Upper lobe of left lung (tissue), 6 donors: ENCODE data around the gene KDM5B. TPM values are rescaled to one million over a fixed set of nuclear protein-coding genes. Genes with fewer than 3 reads are reported as not detected.

Experiments
- ATAC-seq, 2 donors: fragments of 200-7000 bp; cut with Tn5 transposase; one replicate each; pipeline ENCODE4 v1.9.1; 2022; ENCODE audit warnings: mild to moderate bottlenecking in 2 of 2, moderate library complexity in 2 of 2; ENCODE audit not compliant: low FRiP score in 2 of 2
- DNase-seq, 2 donors: peaks; one replicate each; pipeline ENCODE4 v3.0.0-alpha.2; 2019 to 2020
- H3K27ac ChIP-seq, 4 donors: fragments of 200-600 bp; sonication (generic); one replicate each; pipeline ENCODE4 v1.5.1; 2016 to 2019
- H3K27me3 ChIP-seq, 4 donors: fragments of 200-600 bp; sonication (generic); one replicate each; pipeline ENCODE4 v1.5.1; 2017 to 2019
- H3K36me3 ChIP-seq, 4 donors: fragments of 200-600 bp; sonication (generic); one replicate each; pipeline ENCODE4 v1.5.1; 2016 to 2019
- H3K4me1 ChIP-seq, 4 donors: fragments of 200-600 bp; sonication (generic); one replicate each; pipeline ENCODE4 v1.5.1; 2018 to 2019
- H3K4me3 ChIP-seq, 4 donors: fragments of 200-600 bp; sonication (generic); one replicate each; pipeline ENCODE4 v1.5.1; 2017 to 2019; ENCODE audit warnings: mild to moderate bottlenecking in 2 of 4, moderate library complexity in 1 of 4
- H3K9me3 ChIP-seq, 4 donors: fragments of 200-600 bp; sonication (generic); one replicate each; pipeline ENCODE4 v1.5.1; 2018 to 2019
- EP300 ChIP-seq, 4 donors: sonication (generic); formaldehyde crosslinking; IDR thresholded peaks; one replicate each; pipeline ENCODE4 v1.5.1; 2017; ENCODE audit warnings: antibody characterized with exemption in 4 of 4, control low read depth in 2 of 4
- POLR2A ChIP-seq, 4 donors: fragments of 450-650 bp; IDR thresholded peaks; one replicate each; pipeline ENCODE4 v1.5.1; 2016 to 2017; ENCODE audit warnings: antibody characterized with exemption in 4 of 4, mild to moderate bottlenecking in 2 of 4
- POLR2AphosphoS5 ChIP-seq, 2 donors: sonication (generic); formaldehyde crosslinking; IDR thresholded peaks; one replicate each; pipeline ENCODE4 v1.5.1; 2017; ENCODE audit warnings: antibody characterized with exemption in 2 of 2
- WGBS, 2 donors: methylation state at CpG; one replicate each; pipeline ENCODE4 v1.1.5; 2017 to 2018; 5-methylcytosine and 5-hydroxymethylcytosine counted together
- total RNA-seq, 6 donors: library from RNA; depleted of rRNA in 4 of 6; stranded (reverse); fragments of >200 nt in 4 of 6; gene quantifications; one replicate each; pipeline versions ENCODE4 v1.1.0 to v1.2.1, GENCODE V29; 2016 to 2021
- TF ChIP-seq, protein P1 (sequence below), 6 experiments: fragments of 450-650 bp in 4 of 6; fragments of 200-600 bp in 2 of 6; sonication (generic) in 2 of 6; IDR thresholded peaks; one replicate each; pipeline ENCODE4 v1.5.1; 2016 to 2019; ENCODE audit warnings: antibody characterized with exemption in 6 of 6
- donor health status: DM: no; HTN: no; CAD: no; lungs with moderate emphysema.
- donor health status: DM: no; HTN: yes; CAD: no; lungs with severe emphysema.

KDM5B gene
- total RNA-seq, 6 donors from 2014 or later = 42.2 to 102 (median 51.6) TPM

- TF ChIP-seq POLR2A (IDR thresholded peaks at IDR 0.05) (no peak), POLR2AphosphoS5 (IDR thresholded peaks at IDR 0.05) (no peak), EP300 (IDR thresholded peaks at IDR 0.05) (no peak)
- TF ChIP-seq, protein P1, sequence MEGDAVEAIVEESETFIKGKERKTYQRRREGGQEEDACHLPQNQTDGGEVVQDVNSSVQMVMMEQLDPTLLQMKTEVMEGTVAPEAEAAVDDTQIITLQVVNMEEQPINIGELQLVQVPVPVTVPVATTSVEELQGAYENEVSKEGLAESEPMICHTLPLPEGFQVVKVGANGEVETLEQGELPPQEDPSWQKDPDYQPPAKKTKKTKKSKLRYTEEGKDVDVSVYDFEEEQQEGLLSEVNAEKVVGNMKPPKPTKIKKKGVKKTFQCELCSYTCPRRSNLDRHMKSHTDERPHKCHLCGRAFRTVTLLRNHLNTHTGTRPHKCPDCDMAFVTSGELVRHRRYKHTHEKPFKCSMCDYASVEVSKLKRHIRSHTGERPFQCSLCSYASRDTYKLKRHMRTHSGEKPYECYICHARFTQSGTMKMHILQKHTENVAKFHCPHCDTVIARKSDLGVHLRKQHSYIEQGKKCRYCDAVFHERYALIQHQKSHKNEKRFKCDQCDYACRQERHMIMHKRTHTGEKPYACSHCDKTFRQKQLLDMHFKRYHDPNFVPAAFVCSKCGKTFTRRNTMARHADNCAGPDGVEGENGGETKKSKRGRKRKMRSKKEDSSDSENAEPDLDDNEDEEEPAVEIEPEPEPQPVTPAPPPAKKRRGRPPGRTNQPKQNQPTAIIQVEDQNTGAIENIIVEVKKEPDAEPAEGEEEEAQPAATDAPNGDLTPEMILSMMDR (IDR thresholded peaks at IDR 0.05) = no peak
- Histone ChIP-seq H3K4me3 (no peak overlapping the region), H3K36me3 (no peaks in the 10 kb centered on the region), H3K9me3 (no peaks in the 10 kb centered on the region), H3K27me3 (no peaks in the 10 kb centered on the region), H3K27ac (no peak overlapping the region), H3K4me1 (peaks cover 26 to 40% (median 27%) of the 10 kb centered on the region in 4 donors)
- WGBS, 2 donors = 66 to 70% methylated on average over 4 of the region's 4 CpGs
- ATAC-seq (no peak), DNase-seq (no peak)
These were observed 4.1 kb downstream of the KDM5B start for GRCh38 chr1:202804126-202804525.

- Histone ChIP-seq H3K9me3 (no peaks in the 10 kb centered on the region), H3K4me3 (no peak overlapping the region), H3K27me3 (no peaks in the 10 kb centered on the region), H3K4me1 (peaks cover 23 to 40% (median 25%) of the 10 kb centered on the region in 4 donors), H3K36me3 (no peaks in the 10 kb centered on the region), H3K27ac (peak overlapping the region in 2 of 4 donors; percentile 25 to 27)
- ATAC-seq = peak in 1 of 2 donors; percentile 65
- TF ChIP-seq POLR2AphosphoS5 (IDR thresholded peaks at IDR 0.05) (no peak), POLR2A (IDR thresholded peaks at IDR 0.05) (no peak), EP300 (IDR thresholded peaks at IDR 0.05) (no peak)
- TF ChIP-seq, protein P1 (IDR thresholded peaks at IDR 0.05) = no peak
- 72 to 83% methylated on average over 15 of the region's 15 CpGs for WGBS, 2 donors
- peak in 1 of 2 donors; percentile 76 for DNase-seq
These were observed 5.0 kb downstream of the KDM5B start for GRCh38 chr1:202802998-202803932.

DNA sequence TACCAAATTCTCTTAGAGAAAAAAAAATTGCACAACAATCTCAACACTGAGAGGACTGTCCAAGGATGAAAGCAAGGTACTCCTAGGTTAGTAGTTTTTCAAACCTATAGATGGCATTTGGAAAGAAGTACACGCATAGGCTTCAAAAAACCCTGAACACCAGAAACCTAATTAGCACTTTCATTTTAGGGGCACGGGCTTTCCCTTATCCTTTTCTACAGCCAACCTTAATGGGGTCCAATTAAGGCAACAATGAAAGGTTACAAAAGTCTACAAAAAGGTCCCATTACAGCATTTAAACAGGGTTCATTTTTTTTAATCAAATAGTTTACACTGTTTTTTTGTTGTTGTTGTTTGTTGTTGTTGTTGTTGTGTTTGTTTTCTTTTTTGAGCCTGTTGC is 6.2 kb downstream of the KDM5B start:
- 70 to 95% methylated on average over 2 of the region's 2 CpGs for WGBS, 2 donors
- Histone ChIP-seq H3K4me1 (peaks cover 23 to 41% (median 26%) of the 10 kb centered on the region in 4 donors), H3K4me3 (no peak overlapping the region), H3K36me3 (no peaks in the 10 kb centered on the region), H3K27ac (no peak overlapping the region), H3K27me3 (no peaks in the 10 kb centered on the region), H3K9me3 (no peaks in the 10 kb centered on the region)
- TF ChIP-seq, protein P1 (IDR thresholded peaks at IDR 0.05) = no peak
- TF ChIP-seq EP300 (IDR thresholded peaks at IDR 0.05) = no peak
- ATAC-seq = no peak
- no peak for DNase-seq

- Histone ChIP-seq H3K27ac (no peak overlapping the region), H3K4me3 (no peak overlapping the region), H3K36me3 (no peaks in the 10 kb centered on the region), H3K4me1 (peaks cover 19 to 39% (median 21%) of the 10 kb centered on the region in 4 donors), H3K9me3 (no peaks in the 10 kb centered on the region), H3K27me3 (no peaks in the 10 kb centered on the region)
- TF ChIP-seq POLR2A (IDR thresholded peaks at IDR 0.05) (no peak), EP300 (IDR thresholded peaks at IDR 0.05) (no peak), POLR2AphosphoS5 (IDR thresholded peaks at IDR 0.05) (no peak)
- TF ChIP-seq, protein P1 (IDR thresholded peaks at IDR 0.05) = no peak
- DNase-seq = no peak
- WGBS, 2 donors = 94 to 96% methylated on average over 2 of the region's 2 CpGs
- ATAC-seq = no peak
These were observed 7.0 kb downstream of the KDM5B start for GRCh38 chr1:202801175-202801574.
